ENCODE data around the gene AGBL1.

The AGBL1 gene

GRCh38 chr15:86505951-86506350 lies 426.3 kb downstream of the AGBL1 start:
- Histone ChIP-seq H3K36me3 (ENCODE audit: insufficient read depth, low read length) (no peaks in the 10 kb centered on the region), H3K79me2 (ENCODE audit: insufficient read depth, low read length) (no peaks in the 10 kb centered on the region), H3K4me1 (ENCODE audit: insufficient read depth, low read length) (no peaks in the 10 kb centered on the region), H3K4me2 (ENCODE audit: insufficient read depth, low read length) (no peak overlapping the region), H3K9ac (ENCODE audit: low read depth, low read length) (no peak overlapping the region), H4K20me1 (ENCODE audit: insufficient read depth, low read length) (no peaks in the 10 kb centered on the region), H3K9me3 (ENCODE audit: insufficient read depth, low read length, severe bottlenecking) (no peaks in the 10 kb centered on the region), H3K27ac (ENCODE audit: low read length) (no peak overlapping the region), H3K4me3 (ENCODE audit: low read depth in 1 of 2, low read length in 2 of 2) (no peak overlapping the region), H3K27me3 (ENCODE audit: insufficient read depth, low read length, poor library complexity) (no peaks in the 10 kb centered on the region), H2AFZ (ENCODE audit: low read depth, low read length) (no peak overlapping the region)
- no peak for ATAC-seq (ENCODE audit: insufficient read depth, low read depth)
- no peak for DNase-seq
- TF ChIP-seq EZH2 (IDR thresholded peaks at IDR 0.05; ENCODE audit: borderline replicate concordance, low read depth, low read length, severe bottlenecking) (no peak), CTCF (IDR thresholded peaks at IDR 0.05; ENCODE audit: borderline replicate concordance, extremely low read depth, low read length, poor library complexity, severe bottlenecking) (no peak)

- no peaks in the 10 kb centered on the region for H4K20me1 ChIP-seq (ENCODE audit: insufficient read depth, low read length)
- no peak overlapping the region for H3K4me2 ChIP-seq (ENCODE audit: insufficient read depth, low read length)
- no peak overlapping the region for H3K4me3 ChIP-seq (ENCODE audit: low read depth in 1 of 2, low read length in 2 of 2)
- ATAC-seq (ENCODE audit: insufficient read depth, low read depth) = no peak
- TF ChIP-seq CTCF (IDR thresholded peaks at IDR 0.05; ENCODE audit: borderline replicate concordance, extremely low read depth, low read length, poor library complexity, severe bottlenecking) (no peak), EZH2 (IDR thresholded peaks at IDR 0.05; ENCODE audit: borderline replicate concordance, low read depth, low read length, severe bottlenecking) (no peak)
- H3K79me2 ChIP-seq (ENCODE audit: insufficient read depth, low read length) = no peaks in the 10 kb centered on the region
- no peaks in the 10 kb centered on the region for H3K36me3 ChIP-seq (ENCODE audit: insufficient read depth, low read length)
- H3K4me1 ChIP-seq (ENCODE audit: insufficient read depth, low read length) = no peaks in the 10 kb centered on the region
- no peak overlapping the region for H2AFZ ChIP-seq (ENCODE audit: low read depth, low read length)
- no peaks in the 10 kb centered on the region for H3K27me3 ChIP-seq (ENCODE audit: insufficient read depth, low read length, poor library complexity)
- DNase-seq = no peak
- H3K9ac ChIP-seq (ENCODE audit: low read depth, low read length) = no peak overlapping the region
- no peak overlapping the region for H3K27ac ChIP-seq (ENCODE audit: low read length)
- H3K9me3 ChIP-seq (ENCODE audit: insufficient read depth, low read length, severe bottlenecking) = no peaks in the 10 kb centered on the region
Observed at GRCh38 chr15:86506401-86506800, 426.7 kb downstream of the AGBL1 start.

GRCh38 chr15:86515625-86516024 lies 436.0 kb downstream of the AGBL1 start:
- no peak for TF ChIP-seq EZH2 (IDR thresholded peaks at IDR 0.05; ENCODE audit: borderline replicate concordance, low read depth, low read length, severe bottlenecking)
- TF ChIP-seq CTCF (IDR thresholded peaks at IDR 0.05; ENCODE audit: borderline replicate concordance, extremely low read depth, low read length, poor library complexity, severe bottlenecking) = no peak
- ATAC-seq (ENCODE audit: insufficient read depth, low read depth) = no peak
- H4K20me1 ChIP-seq (ENCODE audit: insufficient read depth, low read length) = no peaks in the 10 kb centered on the region
- H3K4me2 ChIP-seq (ENCODE audit: insufficient read depth, low read length) = no peak overlapping the region
- no peaks in the 10 kb centered on the region for H3K36me3 ChIP-seq (ENCODE audit: insufficient read depth, low read length)
- no peak overlapping the region for H3K4me3 ChIP-seq (ENCODE audit: low read depth in 1 of 2, low read length in 2 of 2)
- no peaks in the 10 kb centered on the region for H3K9me3 ChIP-seq (ENCODE audit: insufficient read depth, low read length, severe bottlenecking)
- no peaks in the 10 kb centered on the region for H3K4me1 ChIP-seq (ENCODE audit: insufficient read depth, low read length)
- H3K79me2 ChIP-seq (ENCODE audit: insufficient read depth, low read length) = no peaks in the 10 kb centered on the region
- H3K9ac ChIP-seq (ENCODE audit: low read depth, low read length) = no peak overlapping the region
- H3K27me3 ChIP-seq (ENCODE audit: insufficient read depth, low read length, poor library complexity) = no peaks in the 10 kb centered on the region
- no peak for DNase-seq
- no peak overlapping the region for H2AFZ ChIP-seq (ENCODE audit: low read depth, low read length)
- H3K27ac ChIP-seq (ENCODE audit: low read length) = no peak overlapping the region

- no peak for ATAC-seq (ENCODE audit: insufficient read depth, low read depth)
- H3K9ac ChIP-seq (ENCODE audit: low read depth, low read length) = no peak overlapping the region
- H2AFZ ChIP-seq (ENCODE audit: low read depth, low read length) = no peak overlapping the region
- no peaks in the 10 kb centered on the region for H4K20me1 ChIP-seq (ENCODE audit: insufficient read depth, low read length)
- no peak overlapping the region for H3K27ac ChIP-seq (ENCODE audit: low read length)
- H3K27me3 ChIP-seq (ENCODE audit: insufficient read depth, low read length, poor library complexity) = no peaks in the 10 kb centered on the region
- H3K4me1 ChIP-seq (ENCODE audit: insufficient read depth, low read length) = no peaks in the 10 kb centered on the region
- no peak for TF ChIP-seq CTCF (IDR thresholded peaks at IDR 0.05; ENCODE audit: borderline replicate concordance, extremely low read depth, low read length, poor library complexity, severe bottlenecking)
- TF ChIP-seq EZH2 (IDR thresholded peaks at IDR 0.05; ENCODE audit: borderline replicate concordance, low read depth, low read length, severe bottlenecking) = no peak
- DNase-seq = no peak
- H3K9me3 ChIP-seq (ENCODE audit: insufficient read depth, low read length, severe bottlenecking) = no peaks in the 10 kb centered on the region
- no peak overlapping the region for H3K4me2 ChIP-seq (ENCODE audit: insufficient read depth, low read length)
- H3K36me3 ChIP-seq (ENCODE audit: insufficient read depth, low read length) = no peaks in the 10 kb centered on the region
- no peak overlapping the region for H3K4me3 ChIP-seq (ENCODE audit: low read depth in 1 of 2, low read length in 2 of 2)
- no peaks in the 10 kb centered on the region for H3K79me2 ChIP-seq (ENCODE audit: insufficient read depth, low read length)
Observed at GRCh38 chr15:86522721-86523120, 443.1 kb downstream of the AGBL1 start.

Measured in DND-41 (cell line).